NCI-H748 treated with DMSO at 0.1 percent for 48 hours (cell line): ENCODE data around the gene PDS5A.
A peak's percentile ranks its signal among the peaks of the same experiment; 100 is the strongest.
"Not testable (repeated sequence)": the region's sequence is repeated elsewhere in the genome, so short reads cannot be mapped to it uniquely, and the experiment has no call there.

Experiments
- DNase-seq: peaks from one replicate; lab custom pipeline; 2025; lab: John Stamatoyannopoulos, UW

The PDS5A gene

GRCh38 chr4:39977489-39978377 lies at the start of gene PDS5A:
Gene PDS5A (minus strand): TSS chr4:39977911. CDS start chr4:39976577, 1,334 bp downstream.
- peak; percentile 52 for DNase-seq

GRCh38 chr4:40024049-40024448 lies 46.3 kb upstream of the PDS5A start:
- DNase-seq, result not testable (repeated sequence)

- DNase-seq, result not testable (repeated sequence)
Measured at GRCh38 chr4:40021116-40021515, 43.4 kb upstream of the PDS5A start.

GRCh38 chr4:40020221-40020620 lies 42.5 kb upstream of the PDS5A start:
- no peak for DNase-seq

GRCh38 chr4:40016007-40016406 lies 38.3 kb upstream of the PDS5A start:
- DNase-seq, result no peak

- no peak for DNase-seq
Measured at GRCh38 chr4:40003986-40004385, 26.3 kb upstream of the PDS5A start.

GRCh38 chr4:40000711-40001110 lies 23.0 kb upstream of the PDS5A start:
- no peak for DNase-seq

- no peak for DNase-seq
Measured at GRCh38 chr4:39998659-39999345, 21.1 kb upstream of the PDS5A start.

- DNase-seq, result no peak
Measured at GRCh38 chr4:39996811-39997210, 19.1 kb upstream of the PDS5A start.

- DNase-seq, result no peak
Measured at GRCh38 chr4:39994406-39994805, 16.7 kb upstream of the PDS5A start.

- not testable (repeated sequence) for DNase-seq
Measured at GRCh38 chr4:39989381-39989780, 11.7 kb upstream of the PDS5A start.

GRCh38 chr4:39987485-39987884 lies 9.8 kb upstream of the PDS5A start:
- DNase-seq, result no peak

- no peak for DNase-seq
Measured at GRCh38 chr4:39978904-39979303, 1.2 kb upstream of the PDS5A start.

GRCh38 chr4:39978378-39978775 lies 666 bp upstream of the PDS5A start:
- no peak for DNase-seq

- DNase-seq, result no peak
Measured at GRCh38 chr4:39976945-39977488, 694 bp downstream of the PDS5A start.

- peak; percentile 33 for DNase-seq
Measured at GRCh38 chr4:39976141-39976944, 1.4 kb downstream of the PDS5A start.

GRCh38 chr4:39975488-39976089 lies 2.1 kb downstream of the PDS5A start:
- DNase-seq, result no peak

GRCh38 chr4:39973052-39973451 lies 4.7 kb downstream of the PDS5A start:
- not testable (repeated sequence) for DNase-seq

GRCh38 chr4:39970671-39971640 lies 6.8 kb downstream of the PDS5A start:
- no peak for DNase-seq

- no peak for DNase-seq
Measured at GRCh38 chr4:39963656-39964055, 14.1 kb downstream of the PDS5A start.
